Adipocyte (in vitro differentiated cells): ENCODE data around the gene RHBDL1.

Experiments
- DNase-seq: peaks from one replicate; pipeline ENCODE4 v3.0.0-alpha.2; 2015; ENCODE audit warnings: low read depth
- H3K27me3 ChIP-seq: replicated peaks from 2 replicates; pipeline ENCODE4 v1.7.0; 2013; ENCODE audit warnings: mild to moderate bottlenecking, low read length, moderate library complexity; ENCODE audit not compliant: control insufficient read depth, insufficient read depth
- H3K36me3 ChIP-seq: 2 replicates; pipeline ENCODE4 v1.7.0; 2013; ENCODE audit warnings: low read length, mild to moderate bottlenecking, moderate library complexity; ENCODE audit not compliant: control insufficient read depth, insufficient read depth, severe bottlenecking
- H3K4me1 ChIP-seq: 2 replicates; pipeline ENCODE4 v1.7.0; 2013; ENCODE audit warnings: mild to moderate bottlenecking, low read length, moderate library complexity; ENCODE audit not compliant: control insufficient read depth, insufficient read depth
- H3K4me3 ChIP-seq: 2 replicates; pipeline ENCODE4 v1.7.0; 2013; ENCODE audit warnings: mild to moderate bottlenecking, low read length, moderate library complexity
- H3K9ac ChIP-seq: 2 replicates; pipeline ENCODE4 v1.7.0; 2013; ENCODE audit warnings: mild to moderate bottlenecking, low read length, moderate library complexity
- H3K9me3 ChIP-seq: 2 replicates; pipeline ENCODE4 v1.7.0; 2013; ENCODE audit warnings: mild to moderate bottlenecking, low read length, moderate library complexity; ENCODE audit not compliant: control insufficient read depth

Gene RHBDL1

GRCh38 chr16:716768-717325, 41.4 kb downstream of the RHBDL1 start:
- H3K27me3 ChIP-seq: no peaks in the 10 kb centered on the region
- peak overlapping the region; percentile 80 for H3K4me3 ChIP-seq
- peak overlapping the region; percentile 82 for H3K9ac ChIP-seq
- no peaks in the 10 kb centered on the region for H3K9me3 ChIP-seq
- no peaks in the 10 kb centered on the region for H3K36me3 ChIP-seq
- DNase-seq: no peak
- peaks cover 34% of the 10 kb centered on the region for H3K4me1 ChIP-seq

- DNase-seq: no peak
- H3K4me1 ChIP-seq: peaks cover 27% of the 10 kb centered on the region
- no peaks in the 10 kb centered on the region for H3K27me3 ChIP-seq
These were observed 42.2 kb downstream of the RHBDL1 start for GRCh38 chr16:717450-718245.

GRCh38 chr16:718389-718788, 42.9 kb downstream of the RHBDL1 start:
- H3K9ac ChIP-seq: no peak overlapping the region
- no peak for DNase-seq
- no peak overlapping the region for H3K4me3 ChIP-seq
- H3K4me1 ChIP-seq: peaks cover 26% of the 10 kb centered on the region
- H3K27me3 ChIP-seq: no peaks in the 10 kb centered on the region
- H3K9me3 ChIP-seq: no peaks in the 10 kb centered on the region
- H3K36me3 ChIP-seq: no peaks in the 10 kb centered on the region

More at GRCh38 chr16:717450-718245, 42.2 kb downstream of the RHBDL1 start:
- H3K9ac ChIP-seq: no peak overlapping the region
- H3K4me3 ChIP-seq: no peak overlapping the region
- H3K9me3 ChIP-seq: no peaks in the 10 kb centered on the region
- H3K36me3 ChIP-seq: no peaks in the 10 kb centered on the region

GRCh38 chr16:718922-719321, 43.5 kb downstream of the RHBDL1 start:
- no peak overlapping the region for H3K9ac ChIP-seq
- H3K4me3 ChIP-seq: no peak overlapping the region
- no peaks in the 10 kb centered on the region for H3K9me3 ChIP-seq
- H3K4me1 ChIP-seq: peaks cover 26% of the 10 kb centered on the region
- H3K36me3 ChIP-seq: no peaks in the 10 kb centered on the region
- DNase-seq: no peak
- no peaks in the 10 kb centered on the region for H3K27me3 ChIP-seq

- DNase-seq: no peak
- Histone ChIP-seq H3K4me3 (peak overlapping the region; percentile 89), H3K4me1 (peaks cover 21% of the 10 kb centered on the region)
These were observed 44.5 kb downstream of the RHBDL1 start for GRCh38 chr16:719815-720446.

GRCh38 chr16:720447-720989, 45.0 kb downstream of the RHBDL1 start:
- Histone ChIP-seq H3K36me3 (no peaks in the 10 kb centered on the region), H3K27me3 (no peaks in the 10 kb centered on the region), H3K4me1 (peaks cover 21% of the 10 kb centered on the region), H3K4me3 (peak overlapping the region; percentile 89), H3K9ac (peak overlapping the region; percentile 97), H3K9me3 (no peaks in the 10 kb centered on the region)
- DNase-seq: peak; percentile 76

More at GRCh38 chr16:719815-720446, 44.5 kb downstream of the RHBDL1 start:
- Histone ChIP-seq H3K9ac (peak overlapping the region; percentile 97), H3K36me3 (no peaks in the 10 kb centered on the region), H3K9me3 (no peaks in the 10 kb centered on the region), H3K27me3 (no peaks in the 10 kb centered on the region)

GRCh38 chr16:720990-721764, 45.7 kb downstream of the RHBDL1 start, which contains the start of gene ANTKMT:
Gene ANTKMT, plus strand, starts transcription at chr16:721146. Its CDS starts 129 bp downstream, at chr16:721275.
- H3K9ac ChIP-seq: peak within 1 kb of the TSS; percentile 97
- H3K4me1 ChIP-seq: peaks cover 16% of the 10 kb centered on the region
- H3K4me3 ChIP-seq: peak within 1 kb of the TSS; percentile 89
- no peaks in the 10 kb centered on the region for H3K36me3 ChIP-seq
- DNase-seq: peak; percentile 88
- H3K9me3 ChIP-seq: no peaks in the 10 kb centered on the region
- no peaks in the 10 kb centered on the region for H3K27me3 ChIP-seq

GRCh38 chr16:721765-722540, 46.5 kb downstream of the RHBDL1 start:
- Histone ChIP-seq H3K9ac (peak overlapping the region; percentile 97), H3K4me3 (peak overlapping the region; percentile 89), H3K9me3 (no peaks in the 10 kb centered on the region), H3K4me1 (peaks cover 12% of the 10 kb centered on the region), H3K36me3 (no peaks in the 10 kb centered on the region), H3K27me3 (no peaks in the 10 kb centered on the region)
- DNase-seq: no peak

- Histone ChIP-seq H3K4me3 (no peak overlapping the region), H3K4me1 (peaks cover 16% of the 10 kb centered on the region), H3K36me3 (no peaks in the 10 kb centered on the region), H3K9me3 (no peaks in the 10 kb centered on the region), H3K27me3 (no peaks in the 10 kb centered on the region), H3K9ac (no peak overlapping the region)
- no peak for DNase-seq
These were observed 47.6 kb downstream of the RHBDL1 start for GRCh38 chr16:722835-723633.

- Histone ChIP-seq H3K4me3 (no peak overlapping the region), H3K27me3 (no peaks in the 10 kb centered on the region), H3K9me3 (no peaks in the 10 kb centered on the region), H3K9ac (no peak overlapping the region), H3K4me1 (peaks cover 18% of the 10 kb centered on the region), H3K36me3 (no peaks in the 10 kb centered on the region)
- DNase-seq: no peak
These were observed 48.2 kb downstream of the RHBDL1 start for GRCh38 chr16:723695-724094.
